ENCODE data around the gene DIPK1C.

- TF ChIP-seq, protein P1, sequence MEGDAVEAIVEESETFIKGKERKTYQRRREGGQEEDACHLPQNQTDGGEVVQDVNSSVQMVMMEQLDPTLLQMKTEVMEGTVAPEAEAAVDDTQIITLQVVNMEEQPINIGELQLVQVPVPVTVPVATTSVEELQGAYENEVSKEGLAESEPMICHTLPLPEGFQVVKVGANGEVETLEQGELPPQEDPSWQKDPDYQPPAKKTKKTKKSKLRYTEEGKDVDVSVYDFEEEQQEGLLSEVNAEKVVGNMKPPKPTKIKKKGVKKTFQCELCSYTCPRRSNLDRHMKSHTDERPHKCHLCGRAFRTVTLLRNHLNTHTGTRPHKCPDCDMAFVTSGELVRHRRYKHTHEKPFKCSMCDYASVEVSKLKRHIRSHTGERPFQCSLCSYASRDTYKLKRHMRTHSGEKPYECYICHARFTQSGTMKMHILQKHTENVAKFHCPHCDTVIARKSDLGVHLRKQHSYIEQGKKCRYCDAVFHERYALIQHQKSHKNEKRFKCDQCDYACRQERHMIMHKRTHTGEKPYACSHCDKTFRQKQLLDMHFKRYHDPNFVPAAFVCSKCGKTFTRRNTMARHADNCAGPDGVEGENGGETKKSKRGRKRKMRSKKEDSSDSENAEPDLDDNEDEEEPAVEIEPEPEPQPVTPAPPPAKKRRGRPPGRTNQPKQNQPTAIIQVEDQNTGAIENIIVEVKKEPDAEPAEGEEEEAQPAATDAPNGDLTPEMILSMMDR (IDR thresholded peaks at IDR 0.05): no peak
- no peak for TF ChIP-seq POLR2A (IDR thresholded peaks at IDR 0.05)
These were observed 66.2 kb downstream of the DIPK1C start for GRCh38 chr18:74390900-74391299.
